K562 (cell line): ENCODE measurements around the gene NAP1L1. TPM values are rescaled to one million over a fixed set of nuclear protein-coding genes. Genes with fewer than 3 reads are reported as not detected.

ENCODE experiments used
- ATAC-seq: fragments of 200-7000 bp; cut with Tn5 transposase; 3 replicates; pipeline ENCODE4 v1.9.1; 2020; ENCODE audit warnings: moderate library complexity
- BruUV-seq: library from RNA; stranded (reverse); fragments of 400-500 nt; replicated peaks from 2 replicates; lab custom pipeline; 2021; lab: Mats Ljungman, UMichigan
- CTCF ChIA-PET: fragments of 300-600 bp; formaldehyde crosslinking; extraction: SDS; loops from one replicate; lab custom pipeline; 2021; ENCODE audit warnings: low intra/inter-chr PET ratio; lab: Yijun Ruan, JAX
- POLR2A ChIA-PET: fragments of 300-600, 350-650 bp; sonication (Branson Sonifier 250); formaldehyde crosslinking; extraction: SDS; loops from one replicate; lab custom pipeline; 2021; ENCODE audit warnings: antibody characterized with exemption, inconsistent platforms; lab: Yijun Ruan, JAX
- DNase-seq, 4 experiments: peaks; one replicate each; pipeline versions ENCODE4 v3.0.0 to v3.0.0-alpha.2; 2011 to 2018; ENCODE audit warnings: low spot score in 3 of 4, mixed read lengths in 3 of 4; ENCODE audit errors: extremely low read depth in 1 of 4
- FAIRE-seq: peaks from 2 replicates; lab custom pipeline; 2011; peaks lifted over from hg19 to GRCh38; lab: Jason Lieb, UNC
- H2AFZ ChIP-seq: 2 replicates; pipeline ENCODE4 v1.6.0; 2011; ENCODE audit warnings: low read depth, low read length, control low read depth, inconsistent platforms
- H3K27ac ChIP-seq: fragments of 200-600 bp; 3 replicates; pipeline ENCODE4 v1.8.0; 2011; ENCODE audit warnings: low read depth, mild to moderate bottlenecking, control low read depth, inconsistent platforms, low read length, moderate library complexity, mixed read lengths; ENCODE audit errors: extremely low read depth
- H3K27me3 ChIP-seq, 2 experiments: fragments of 300-600 bp in 1 of 2; 2 replicates in 1 of 2; 3 replicates in 1 of 2; pipeline versions ENCODE4 v1.6.0 to v1.8.0; 2011; ENCODE audit warnings: inconsistent platforms in 2 of 2, low read length in 2 of 2, mild to moderate bottlenecking in 1 of 2, mixed read lengths in 1 of 2, moderate library complexity in 1 of 2; ENCODE audit not compliant: control insufficient read depth in 2 of 2, insufficient read depth in 2 of 2
- H3K36me3 ChIP-seq: fragments of 300-600 bp; 3 replicates; pipeline ENCODE4 v1.8.0; 2011; ENCODE audit warnings: mild to moderate bottlenecking, low read length, inconsistent platforms; ENCODE audit not compliant: control insufficient read depth, insufficient read depth
- H3K4me1 ChIP-seq, 2 experiments: fragments of 200-600 bp in 1 of 2; replicated peaks in 1 of 2; 2 replicates in 1 of 2; 3 replicates in 1 of 2; pipeline versions ENCODE4 v1.5.1 to v1.8.0; 2011; ENCODE audit warnings: inconsistent platforms in 2 of 2, low read length in 2 of 2, mild to moderate bottlenecking in 1 of 2, mixed read lengths in 1 of 2, moderate library complexity in 1 of 2; ENCODE audit not compliant: control insufficient read depth in 2 of 2, insufficient read depth in 2 of 2
- H3K4me2 ChIP-seq: 2 replicates; pipeline ENCODE4 v1.6.1; 2011; ENCODE audit warnings: low read length, control low read depth, inconsistent platforms, mixed read lengths; ENCODE audit not compliant: insufficient read depth
- H3K4me3 ChIP-seq: fragments of 200-600 bp; sonication (generic), shearing (Covaris generic); 2 replicates; pipeline ENCODE4 v1.5.1; 2016; ENCODE audit warnings: control low read depth, inconsistent platforms
- H3K79me2 ChIP-seq: fragments of 200-600 bp; 3 replicates; pipeline ENCODE4 v1.8.0; 2011; ENCODE audit warnings: low read length, inconsistent platforms; ENCODE audit not compliant: control insufficient read depth, insufficient read depth
- H3K9ac ChIP-seq, 2 experiments: 2 replicates each; pipeline versions ENCODE4 v1.6.0 to v1.6.1; 2011; ENCODE audit warnings: low read depth in 2 of 2, low read length in 2 of 2, control low read depth in 1 of 2, inconsistent platforms in 1 of 2, mild to moderate bottlenecking in 1 of 2, mixed read lengths in 1 of 2; ENCODE audit not compliant: insufficient read depth in 1 of 2
- H3K9me1 ChIP-seq: one replicate; pipeline ENCODE4 v1.6.0; 2011; ENCODE audit warnings: inconsistent platforms, mild to moderate bottlenecking, low read length, moderate library complexity; ENCODE audit not compliant: control insufficient read depth, insufficient read depth
- H3K9me3 ChIP-seq: replicated peaks from 2 replicates; pipeline ENCODE4 v1.5.1; 2011; ENCODE audit warnings: low read depth, low read length, inconsistent platforms; ENCODE audit not compliant: control insufficient read depth, insufficient read depth
- H4K20me1 ChIP-seq: replicated peaks from 2 replicates; pipeline ENCODE4 v1.6.1; 2011; ENCODE audit warnings: low read length, inconsistent platforms, mixed read lengths; ENCODE audit not compliant: control insufficient read depth, insufficient read depth
- CBX3 ChIP-seq, 2 experiments: IDR thresholded peaks; 1 replicate in 1 of 2; 2 replicates in 1 of 2; pipeline ENCODE4 v1.6.1; 2012; ENCODE audit warnings: inconsistent platforms in 2 of 2, low read length in 2 of 2, borderline replicate concordance in 1 of 2, control low read depth in 1 of 2
- TCF7L2 ChIP-seq: fragments of 150-350 bp; IDR thresholded peaks from 2 replicates; pipeline ENCODE4 v1.6.1; 2016; ENCODE audit warnings: low read depth, mild to moderate bottlenecking, low read length, moderate library complexity
- WGBS: fragments of 100-300 bp; shearing (Covaris generic); methylation state at CpG from one replicate; pipeline ENCODE4 v1.1.6; 2016; ENCODE audit warnings: low coverage, mixed read lengths; ENCODE audit not compliant: insufficient coverage; ENCODE audit errors: missing lambda C conversion rate; 5-methylcytosine and 5-hydroxymethylcytosine counted together
- in situ Hi-C: fragments of 300-500 bp; cut with MboI; formaldehyde crosslinking; loops from 4 replicates; pipeline ENCODE4 v1.15.0; 2018; ENCODE audit warnings: inconsistent platforms, mixed read lengths
- intact Hi-C: fragments of 100-400 bp; cut with micrococcal nuclease; formaldehyde crosslinking; loops from 2 replicates; pipeline ENCODE4 v1.14.2; 2022
- polyA plus RNA-seq, 8 experiments: library from polyadenylated mRNA; depleted of rRNA in 4 of 8; stranded (reverse) in 5 of 8; unstranded in 3 of 8; fragments of >200 nt; fragmentation: Nextera tagmentation in 2 of 8; fragmentation: Illumina TruSeq in 1 of 8; extraction: Ambion mirVana in 2 of 8; extraction: Trizol in 1 of 8; gene quantifications; 2 replicates each; pipeline versions ENCODE4 v1.2.1 to v1.2.3, GENCODE V29; 2011 to 2014; ENCODE audit warnings: inconsistent platforms in 1 of 8, missing spikeins in 1 of 8
- total RNA-seq, 7 experiments: library from RNA; depleted of rRNA in 6 of 7; stranded (reverse); fragments of >200 nt in 6 of 7; fragmentation: Illumina TruSeq in 2 of 7; extraction: Trizol in 2 of 7; gene quantifications; 2 replicates each; pipeline versions ENCODE4 v1.2.1 to v1.2.3, GENCODE V29; 2011 to 2021; ENCODE audit warnings: low replicate concordance in 1 of 7
- TF ChIP-seq, protein P1 (sequence below): fragments of 450-650 bp; IDR thresholded peaks from 2 replicates; pipeline ENCODE4 v1.6.1; 2018; ENCODE audit warnings: mild to moderate bottlenecking, low read depth; ENCODE audit not compliant: partially characterized antibody

Gene NAP1L1
- total and polyA plus RNA-seq, 9 of the 15 experiments (the other 6 are each of a cell fraction or from before 2014, with no cell fraction given), result 287 to 747 (median 450) TPM

DNA sequence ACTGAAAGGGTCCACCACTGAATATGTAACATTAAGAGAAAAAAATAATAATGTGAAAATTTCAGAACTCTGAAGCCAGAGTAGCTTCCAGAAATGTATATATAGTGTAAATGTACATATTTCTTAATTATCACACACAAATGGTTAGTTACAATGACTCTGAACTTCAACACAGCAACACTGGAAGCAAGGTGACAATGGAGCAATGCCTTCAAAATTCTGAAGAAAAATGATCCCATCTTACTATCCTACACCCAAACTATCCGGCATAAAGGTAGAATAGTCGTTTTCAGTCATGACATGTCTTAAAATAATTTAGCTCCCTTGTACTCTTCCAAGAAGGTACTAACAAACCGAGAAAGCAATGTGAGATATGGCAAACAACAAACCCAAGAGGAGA lies 11.9 kb downstream of the NAP1L1 start:
- Histone ChIP-seq H3K4me2 (no peak overlapping the region), H3K27ac (no peak overlapping the region), H3K36me3 (peaks cover 90% of the 10 kb centered on the region), H2AFZ (no peak overlapping the region), H3K27me3 (no peaks in the 10 kb centered on the region), H3K9ac (no peak overlapping the region), H4K20me1 (0 out of 2 replicates have a peak, but pooled peaks cover 13% of the 10 kb centered on the region), H3K9me1 (no peaks in the 10 kb centered on the region), H3K9me3 (no peaks in the 10 kb centered on the region; the same call in 1 of the 2 replicates), H3K4me1 (peaks cover 0 to 15% of the 10 kb centered on the region in 2 experiments; a peak in 3 of 5 replicates), H3K79me2 (peaks cover 100% of the 10 kb centered on the region), H3K4me3 (no peak overlapping the region)
- 71% methylated on average over 3 of the region's 3 CpGs for WGBS
- no peak for ATAC-seq
- intact Hi-C loops, result no loop called here
- TF ChIP-seq, protein P1, sequence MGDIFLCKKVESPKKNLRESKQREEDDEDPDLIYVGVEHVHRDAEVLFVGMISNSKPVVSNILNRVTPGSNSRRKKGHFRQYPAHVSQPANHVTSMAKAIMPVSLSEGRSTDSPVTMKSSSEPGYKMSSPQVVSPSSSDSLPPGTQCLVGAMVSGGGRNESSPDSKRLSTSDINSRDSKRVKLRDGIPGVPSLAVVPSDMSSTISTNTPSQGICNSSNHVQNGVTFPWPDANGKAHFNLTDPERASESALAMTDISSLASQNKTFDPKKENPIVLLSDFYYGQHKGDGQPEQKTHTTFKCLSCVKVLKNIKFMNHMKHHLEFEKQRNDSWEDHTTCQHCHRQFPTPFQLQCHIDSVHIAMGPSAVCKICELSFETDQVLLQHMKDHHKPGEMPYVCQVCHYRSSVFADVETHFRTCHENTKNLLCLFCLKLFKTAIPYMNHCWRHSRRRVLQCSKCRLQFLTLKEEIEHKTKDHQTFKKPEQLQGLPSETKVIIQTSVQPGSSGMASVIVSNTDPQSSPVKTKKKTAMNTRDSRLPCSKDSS, result peak; percentile 15
- TF ChIP-seq TCF7L2 (no peak), CBX3 (IDR thresholded peaks at IDR 0.05; ENCODE audit: borderline replicate concordance in 1 of 2, low read length in 2 of 2) (peak in 1 of 2 experiments; percentile 69; a peak in 1 of 3 replicates)
- POLR2A ChIA-PET, result interaction anchor here (0.7 to 1.1 kb wide), 2 partner anchors 9 to 16 kb away, joined by 3 read pairs; no protein-coding TSS in a partner anchor
- BruUV-seq, result no TSS peak
- in situ Hi-C loops, result loop anchor here (10.0 kb wide), 1 partner anchor 272 kb away; the partner anchor contains the start of gene BBS10
- FAIRE-seq, result no peak
- DNase-seq, result no peak
- CTCF ChIA-PET, result no interaction called here
